Measurements from ENCODE around the gene TGFBR3.

DNA sequence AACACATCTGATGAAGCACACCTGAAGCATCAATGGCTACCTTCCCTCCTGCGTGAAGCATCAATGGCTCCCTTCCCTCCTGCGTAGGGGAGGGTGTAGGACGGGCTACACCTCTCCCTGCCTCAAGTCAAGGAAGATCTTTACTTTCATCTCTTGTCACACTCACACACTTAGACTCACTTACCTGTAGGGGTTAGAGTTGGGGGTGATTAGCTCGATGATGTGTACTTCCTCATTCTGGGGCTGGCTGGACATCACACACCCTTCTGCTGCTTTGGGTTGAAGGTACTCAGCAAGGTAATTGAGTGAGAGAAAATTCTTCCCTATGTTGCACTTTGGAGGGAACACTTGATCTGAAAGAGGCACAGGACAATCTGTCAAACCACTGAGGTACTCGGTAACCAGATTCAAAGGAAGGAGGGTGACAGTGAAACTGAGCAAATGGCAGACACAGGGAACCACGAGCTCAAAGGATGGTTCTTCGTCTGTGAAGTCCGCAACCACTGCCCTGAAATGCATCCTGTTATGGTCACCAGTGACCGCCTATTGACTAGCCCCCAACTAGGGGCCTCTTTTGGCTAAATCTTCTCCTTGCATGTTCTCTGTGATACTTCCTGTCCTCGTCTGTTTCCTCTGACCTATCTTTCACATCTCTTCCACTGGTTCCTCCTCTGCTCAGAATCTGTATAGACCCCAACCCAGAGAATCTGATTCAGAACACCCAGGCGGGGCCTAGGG, 156.2 kb downstream of the TGFBR3 start:
- TF ChIP-seq, protein P1, sequence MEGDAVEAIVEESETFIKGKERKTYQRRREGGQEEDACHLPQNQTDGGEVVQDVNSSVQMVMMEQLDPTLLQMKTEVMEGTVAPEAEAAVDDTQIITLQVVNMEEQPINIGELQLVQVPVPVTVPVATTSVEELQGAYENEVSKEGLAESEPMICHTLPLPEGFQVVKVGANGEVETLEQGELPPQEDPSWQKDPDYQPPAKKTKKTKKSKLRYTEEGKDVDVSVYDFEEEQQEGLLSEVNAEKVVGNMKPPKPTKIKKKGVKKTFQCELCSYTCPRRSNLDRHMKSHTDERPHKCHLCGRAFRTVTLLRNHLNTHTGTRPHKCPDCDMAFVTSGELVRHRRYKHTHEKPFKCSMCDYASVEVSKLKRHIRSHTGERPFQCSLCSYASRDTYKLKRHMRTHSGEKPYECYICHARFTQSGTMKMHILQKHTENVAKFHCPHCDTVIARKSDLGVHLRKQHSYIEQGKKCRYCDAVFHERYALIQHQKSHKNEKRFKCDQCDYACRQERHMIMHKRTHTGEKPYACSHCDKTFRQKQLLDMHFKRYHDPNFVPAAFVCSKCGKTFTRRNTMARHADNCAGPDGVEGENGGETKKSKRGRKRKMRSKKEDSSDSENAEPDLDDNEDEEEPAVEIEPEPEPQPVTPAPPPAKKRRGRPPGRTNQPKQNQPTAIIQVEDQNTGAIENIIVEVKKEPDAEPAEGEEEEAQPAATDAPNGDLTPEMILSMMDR (IDR thresholded peaks at IDR 0.05) = no peak
- TF ChIP-seq SP1 (CRISPR knock-in tag; conservative IDR thresholded peaks at IDR 0.05) (no peak), PRRX2 (CRISPR knock-in tag; IDR thresholded peaks at IDR 0.05) (no peak), TP53 (CRISPR knock-in tag; IDR thresholded peaks at IDR 0.05) (no peak), TCF7 (CRISPR knock-in tag; IDR thresholded peaks at IDR 0.05; ENCODE audit: low read depth) (no peak), ZNF317 (CRISPR knock-in tag; IDR thresholded peaks at IDR 0.05; ENCODE audit: borderline replicate concordance, low read depth) (no peak), CREB1 (CRISPR knock-in tag; IDR thresholded peaks at IDR 0.05) (no peak)
- TF ChIP-seq, protein P2, sequence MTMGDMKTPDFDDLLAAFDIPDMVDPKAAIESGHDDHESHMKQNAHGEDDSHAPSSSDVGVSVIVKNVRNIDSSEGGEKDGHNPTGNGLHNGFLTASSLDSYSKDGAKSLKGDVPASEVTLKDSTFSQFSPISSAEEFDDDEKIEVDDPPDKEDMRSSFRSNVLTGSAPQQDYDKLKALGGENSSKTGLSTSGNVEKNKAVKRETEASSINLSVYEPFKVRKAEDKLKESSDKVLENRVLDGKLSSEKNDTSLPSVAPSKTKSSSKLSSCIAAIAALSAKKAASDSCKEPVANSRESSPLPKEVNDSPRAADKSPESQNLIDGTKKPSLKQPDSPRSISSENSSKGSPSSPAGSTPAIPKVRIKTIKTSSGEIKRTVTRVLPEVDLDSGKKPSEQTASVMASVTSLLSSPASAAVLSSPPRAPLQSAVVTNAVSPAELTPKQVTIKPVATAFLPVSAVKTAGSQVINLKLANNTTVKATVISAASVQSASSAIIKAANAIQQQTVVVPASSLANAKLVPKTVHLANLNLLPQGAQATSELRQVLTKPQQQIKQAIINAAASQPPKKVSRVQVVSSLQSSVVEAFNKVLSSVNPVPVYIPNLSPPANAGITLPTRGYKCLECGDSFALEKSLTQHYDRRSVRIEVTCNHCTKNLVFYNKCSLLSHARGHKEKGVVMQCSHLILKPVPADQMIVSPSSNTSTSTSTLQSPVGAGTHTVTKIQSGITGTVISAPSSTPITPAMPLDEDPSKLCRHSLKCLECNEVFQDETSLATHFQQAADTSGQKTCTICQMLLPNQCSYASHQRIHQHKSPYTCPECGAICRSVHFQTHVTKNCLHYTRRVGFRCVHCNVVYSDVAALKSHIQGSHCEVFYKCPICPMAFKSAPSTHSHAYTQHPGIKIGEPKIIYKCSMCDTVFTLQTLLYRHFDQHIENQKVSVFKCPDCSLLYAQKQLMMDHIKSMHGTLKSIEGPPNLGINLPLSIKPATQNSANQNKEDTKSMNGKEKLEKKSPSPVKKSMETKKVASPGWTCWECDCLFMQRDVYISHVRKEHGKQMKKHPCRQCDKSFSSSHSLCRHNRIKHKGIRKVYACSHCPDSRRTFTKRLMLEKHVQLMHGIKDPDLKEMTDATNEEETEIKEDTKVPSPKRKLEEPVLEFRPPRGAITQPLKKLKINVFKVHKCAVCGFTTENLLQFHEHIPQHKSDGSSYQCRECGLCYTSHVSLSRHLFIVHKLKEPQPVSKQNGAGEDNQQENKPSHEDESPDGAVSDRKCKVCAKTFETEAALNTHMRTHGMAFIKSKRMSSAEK (CRISPR knock-in tag; IDR thresholded peaks at IDR 0.05; ENCODE audit: borderline replicate concordance) = no peak
